ENCODE measurements around the gene APOC4.
"Not testable (repeated sequence)": the region's sequence is repeated elsewhere in the genome, so short reads cannot be mapped to it uniquely, and the experiment has no call there.

APOC4 gene

GRCh38 chr19:44914433-44915206 is 27.4 kb upstream of the APOC4 start, which contains the start of gene APOC1:
Gene APOC1, plus strand, starts transcription at chr19:44914608. Its CDS starts 284 bp downstream, at chr19:44914892.
- DNase-seq (ENCODE audit: low spot score), result peak; percentile 92

- DNase-seq (ENCODE audit: low spot score), result no peak
Observed at GRCh38 chr19:44924243-44924725, 17.8 kb upstream of the APOC4 start.

- no peak for DNase-seq (ENCODE audit: low spot score)
Observed at GRCh38 chr19:44925114-44925891, 16.7 kb upstream of the APOC4 start.

GRCh38 chr19:44926245-44927077 is 15.6 kb upstream of the APOC4 start:
- DNase-seq (ENCODE audit: low spot score), result not testable (repeated sequence)

- DNase-seq (ENCODE audit: low spot score), result no peak
Observed at GRCh38 chr19:44927746-44928145, 14.3 kb upstream of the APOC4 start.

GRCh38 chr19:44930088-44930487 is 11.9 kb upstream of the APOC4 start:
- DNase-seq (ENCODE audit: low spot score), result no peak

GRCh38 chr19:44931541-44931940 is 10.5 kb upstream of the APOC4 start:
- DNase-seq (ENCODE audit: low spot score), result no peak

- DNase-seq (ENCODE audit: low spot score), result no peak
Observed at GRCh38 chr19:44939668-44940067, 2.4 kb upstream of the APOC4 start.

- DNase-seq (ENCODE audit: low spot score), result peak; percentile 82
Observed at GRCh38 chr19:44943801-44944249, 1.8 kb downstream of the APOC4 start.

- DNase-seq (ENCODE audit: low spot score), result no peak
Observed at GRCh38 chr19:44947041-44947581, 5.1 kb downstream of the APOC4 start.

- DNase-seq (ENCODE audit: low spot score), result no peak
Observed at GRCh38 chr19:44948237-44948636, 6.2 kb downstream of the APOC4 start.

GRCh38 chr19:44948763-44949374 is 6.8 kb downstream of the APOC4 start:
- DNase-seq (ENCODE audit: low spot score), result no peak

GRCh38 chr19:44949550-44949949 is 7.5 kb downstream of the APOC4 start:
- no peak for DNase-seq (ENCODE audit: low spot score)

- DNase-seq (ENCODE audit: low spot score), result peak; percentile 80
Observed at GRCh38 chr19:44951179-44952159, 9.4 kb downstream of the APOC4 start.

GRCh38 chr19:44954278-44954648 is 12.2 kb downstream of the APOC4 start:
- DNase-seq (ENCODE audit: low spot score), result no peak

GRCh38 chr19:44954649-44955504 is 12.8 kb downstream of the APOC4 start, which contains the start of gene CLPTM1:
Gene CLPTM1, plus strand, starts transcription at chr19:44955380. Its CDS starts 16 bp downstream, at chr19:44955396.
- peak; percentile 97 for DNase-seq (ENCODE audit: low spot score)

- no peak for DNase-seq (ENCODE audit: low spot score)
Observed at GRCh38 chr19:44955505-44956439, 13.7 kb downstream of the APOC4 start.

GRCh38 chr19:44957526-44957925 is 15.5 kb downstream of the APOC4 start:
- DNase-seq (ENCODE audit: low spot score), result no peak

All from COLO829 (cell line).